LNCAP (cell line): Measurements from ENCODE around the gene SLC17A5.

Experiments used
- TF ChIP-seq, protein P1 (sequence below): fragments of 450-650 bp; IDR thresholded peaks from 2 replicates; pipeline ENCODE4 v1.5.1; 2017; ENCODE audit warnings: mild to moderate bottlenecking

Gene SLC17A5, protein sequence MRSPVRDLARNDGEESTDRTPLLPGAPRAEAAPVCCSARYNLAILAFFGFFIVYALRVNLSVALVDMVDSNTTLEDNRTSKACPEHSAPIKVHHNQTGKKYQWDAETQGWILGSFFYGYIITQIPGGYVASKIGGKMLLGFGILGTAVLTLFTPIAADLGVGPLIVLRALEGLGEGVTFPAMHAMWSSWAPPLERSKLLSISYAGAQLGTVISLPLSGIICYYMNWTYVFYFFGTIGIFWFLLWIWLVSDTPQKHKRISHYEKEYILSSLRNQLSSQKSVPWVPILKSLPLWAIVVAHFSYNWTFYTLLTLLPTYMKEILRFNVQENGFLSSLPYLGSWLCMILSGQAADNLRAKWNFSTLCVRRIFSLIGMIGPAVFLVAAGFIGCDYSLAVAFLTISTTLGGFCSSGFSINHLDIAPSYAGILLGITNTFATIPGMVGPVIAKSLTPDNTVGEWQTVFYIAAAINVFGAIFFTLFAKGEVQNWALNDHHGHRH

GRCh38 chr6:73653571-73654424 lies at the start of gene SLC17A5:
Gene SLC17A5, minus strand, starts transcription at chr6:73653992. Its CDS starts 106 bp downstream, at chr6:73653886.
- TF ChIP-seq, protein P1, sequence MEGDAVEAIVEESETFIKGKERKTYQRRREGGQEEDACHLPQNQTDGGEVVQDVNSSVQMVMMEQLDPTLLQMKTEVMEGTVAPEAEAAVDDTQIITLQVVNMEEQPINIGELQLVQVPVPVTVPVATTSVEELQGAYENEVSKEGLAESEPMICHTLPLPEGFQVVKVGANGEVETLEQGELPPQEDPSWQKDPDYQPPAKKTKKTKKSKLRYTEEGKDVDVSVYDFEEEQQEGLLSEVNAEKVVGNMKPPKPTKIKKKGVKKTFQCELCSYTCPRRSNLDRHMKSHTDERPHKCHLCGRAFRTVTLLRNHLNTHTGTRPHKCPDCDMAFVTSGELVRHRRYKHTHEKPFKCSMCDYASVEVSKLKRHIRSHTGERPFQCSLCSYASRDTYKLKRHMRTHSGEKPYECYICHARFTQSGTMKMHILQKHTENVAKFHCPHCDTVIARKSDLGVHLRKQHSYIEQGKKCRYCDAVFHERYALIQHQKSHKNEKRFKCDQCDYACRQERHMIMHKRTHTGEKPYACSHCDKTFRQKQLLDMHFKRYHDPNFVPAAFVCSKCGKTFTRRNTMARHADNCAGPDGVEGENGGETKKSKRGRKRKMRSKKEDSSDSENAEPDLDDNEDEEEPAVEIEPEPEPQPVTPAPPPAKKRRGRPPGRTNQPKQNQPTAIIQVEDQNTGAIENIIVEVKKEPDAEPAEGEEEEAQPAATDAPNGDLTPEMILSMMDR = no peak

GRCh38 chr6:73703466-73703865 lies 49.7 kb upstream of the SLC17A5 start:
- TF ChIP-seq, protein P1 = no peak

GRCh38 chr6:73702444-73702843 lies 48.7 kb upstream of the SLC17A5 start:
- TF ChIP-seq, protein P1 = no peak

DNA sequence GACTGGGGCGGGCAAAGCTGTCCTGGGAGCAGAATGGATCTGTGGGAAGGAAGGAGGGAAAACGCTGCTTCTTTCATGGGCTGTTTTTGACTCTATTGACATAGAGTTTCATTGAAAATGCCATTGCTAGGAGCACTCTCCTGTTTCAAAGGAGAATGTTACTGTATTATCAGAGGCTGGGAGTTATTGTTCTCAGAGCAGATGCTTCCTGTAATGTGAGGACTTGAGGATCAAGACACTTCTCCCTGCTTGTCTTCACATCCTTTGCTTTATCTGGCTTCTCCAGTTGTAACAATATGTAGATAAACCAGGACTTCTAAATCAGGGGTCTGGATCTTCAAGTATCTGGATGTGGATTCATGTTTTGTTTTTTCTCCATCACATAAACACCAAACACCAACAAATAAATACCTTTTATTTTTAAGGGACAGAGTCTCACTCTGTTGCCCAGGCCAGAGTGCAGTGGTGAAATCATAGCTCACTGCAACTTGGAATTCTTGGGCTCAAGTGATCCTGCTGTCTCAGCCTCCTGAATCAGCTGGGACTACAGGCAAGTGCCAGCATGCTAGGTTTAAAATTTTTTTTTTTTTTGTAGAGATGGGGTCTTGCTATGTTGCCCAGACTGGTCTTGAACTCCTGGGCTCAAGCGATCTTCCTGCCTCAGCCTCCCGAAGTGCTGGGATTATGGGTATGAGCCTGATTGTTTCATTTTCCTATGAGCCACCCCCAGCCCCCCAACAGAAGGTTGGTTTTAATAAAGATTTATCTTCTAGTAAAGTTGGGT lies 46.1 kb upstream of the SLC17A5 start:
- TF ChIP-seq, protein P1 = no peak

GRCh38 chr6:73696966-73697655 lies 43.3 kb upstream of the SLC17A5 start:
- TF ChIP-seq, protein P1 = no peak

DNA sequence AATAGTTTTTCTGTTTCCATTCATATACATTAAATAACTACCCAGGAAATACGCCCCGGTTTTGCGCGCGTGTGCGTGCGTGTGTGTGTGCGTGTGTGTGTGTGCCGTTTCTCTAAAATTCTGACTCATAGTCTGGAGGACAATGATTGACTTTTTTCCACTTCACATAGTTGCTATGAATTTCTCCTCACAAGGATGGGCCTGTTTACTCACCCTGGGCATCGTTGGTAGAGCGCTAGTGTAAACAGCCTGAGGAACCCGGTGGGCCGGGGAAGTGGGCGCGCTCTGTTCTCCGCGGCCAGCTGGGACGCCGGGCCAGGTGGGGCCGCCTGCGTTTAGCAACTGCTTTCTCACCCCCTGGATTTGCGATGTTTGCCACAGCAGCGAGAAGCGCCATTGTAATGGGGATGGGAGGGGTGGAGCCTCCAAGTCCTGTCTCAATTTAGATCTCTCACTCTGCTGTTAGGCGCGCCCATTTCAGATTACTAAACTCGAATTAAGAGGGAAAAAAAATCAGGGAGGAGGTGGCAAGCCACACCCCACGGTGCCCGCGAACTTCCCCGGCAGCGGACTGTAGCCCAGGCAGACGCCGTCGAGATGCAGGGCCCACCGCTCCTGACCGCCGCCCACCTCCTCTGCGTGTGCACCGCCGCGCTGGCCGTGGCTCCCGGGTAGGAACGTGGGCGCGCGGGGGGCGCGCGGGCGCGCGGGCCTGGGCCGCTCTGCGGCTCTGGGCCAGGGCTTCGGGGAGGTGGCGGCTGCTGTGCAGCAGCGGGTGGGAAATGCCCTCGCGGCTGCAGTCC lies 42.0 kb upstream of the SLC17A5 start, which contains the start of gene CD109:
TSS of gene CD109 (plus strand) at position 585 of the 803 bp plus-strand sequence. CDS start at position 598, 13 bp downstream.
- TF ChIP-seq, protein P1 = no peak
